GM18519 (cell line): ENCODE measurements around the gene CFAP77.
"Not testable (repeated sequence)": the region's sequence is repeated elsewhere in the genome, so short reads cannot be mapped to it uniquely, and the experiment has no call there.

Source experiments
- ATAC-seq: cut with Tn5 transposase; IDR thresholded peaks from one replicate; pipeline ENCODE4 v1.9.1; 2021; ENCODE audit warnings: mild to moderate bottlenecking, moderate library complexity; ENCODE audit not compliant: unreplicated experiment, low FRiP score

Gene CFAP77

GRCh38 chr9:132409828-132410528 lies at the start of gene CFAP77:
Gene CFAP77, plus strand, starts transcription at chr9:132410211. Its CDS starts 61 bp downstream, at chr9:132410272.
- ATAC-seq: no peak

- no peak for ATAC-seq
Measured at GRCh38 chr9:132364068-132364467, 45.9 kb upstream of the CFAP77 start.

- ATAC-seq: no peak
Measured at GRCh38 chr9:132365986-132366385, 44.0 kb upstream of the CFAP77 start.

- ATAC-seq: no peak
Measured at GRCh38 chr9:132366481-132366880, 43.5 kb upstream of the CFAP77 start.

GRCh38 chr9:132367613-132368313 lies 42.2 kb upstream of the CFAP77 start:
- ATAC-seq: no peak

GRCh38 chr9:132369421-132369820 lies 40.6 kb upstream of the CFAP77 start:
- ATAC-seq: no peak

GRCh38 chr9:132370592-132370991 lies 39.4 kb upstream of the CFAP77 start:
- ATAC-seq: no peak

- ATAC-seq: no peak
Measured at GRCh38 chr9:132372177-132373095, 37.6 kb upstream of the CFAP77 start.

GRCh38 chr9:132377769-132378168 lies 32.2 kb upstream of the CFAP77 start:
- ATAC-seq: not testable (repeated sequence)

- not testable (repeated sequence) for ATAC-seq
Measured at GRCh38 chr9:132378416-132378815, 31.6 kb upstream of the CFAP77 start.

GRCh38 chr9:132381966-132382541 lies 28.0 kb upstream of the CFAP77 start:
- ATAC-seq: no peak

GRCh38 chr9:132383462-132383883 lies 26.5 kb upstream of the CFAP77 start:
- no peak for ATAC-seq

GRCh38 chr9:132384376-132384775 lies 25.6 kb upstream of the CFAP77 start:
- no peak for ATAC-seq

- ATAC-seq: no peak
Measured at GRCh38 chr9:132387133-132387532, 22.9 kb upstream of the CFAP77 start.

- no peak for ATAC-seq
Measured at GRCh38 chr9:132390966-132391365, 19.0 kb upstream of the CFAP77 start.

- ATAC-seq: no peak
Measured at GRCh38 chr9:132391449-132391848, 18.6 kb upstream of the CFAP77 start.

- no peak for ATAC-seq
Measured at GRCh38 chr9:132395560-132395959, 14.5 kb upstream of the CFAP77 start.

- ATAC-seq: no peak
Measured at GRCh38 chr9:132401824-132402223, 8.2 kb upstream of the CFAP77 start.

GRCh38 chr9:132404228-132404881 lies 5.7 kb upstream of the CFAP77 start:
- ATAC-seq: no peak

- ATAC-seq: peak; percentile 67
Measured at GRCh38 chr9:132406554-132407122, 3.4 kb upstream of the CFAP77 start, which contains the start of gene TTF1. Gene TTF1, minus strand, starts transcription at chr9:132406840. Its CDS starts 4,019 bp downstream, at chr9:132402821.
